ENCODE data around the gene ATP10A.

ATP10A gene

DNA sequence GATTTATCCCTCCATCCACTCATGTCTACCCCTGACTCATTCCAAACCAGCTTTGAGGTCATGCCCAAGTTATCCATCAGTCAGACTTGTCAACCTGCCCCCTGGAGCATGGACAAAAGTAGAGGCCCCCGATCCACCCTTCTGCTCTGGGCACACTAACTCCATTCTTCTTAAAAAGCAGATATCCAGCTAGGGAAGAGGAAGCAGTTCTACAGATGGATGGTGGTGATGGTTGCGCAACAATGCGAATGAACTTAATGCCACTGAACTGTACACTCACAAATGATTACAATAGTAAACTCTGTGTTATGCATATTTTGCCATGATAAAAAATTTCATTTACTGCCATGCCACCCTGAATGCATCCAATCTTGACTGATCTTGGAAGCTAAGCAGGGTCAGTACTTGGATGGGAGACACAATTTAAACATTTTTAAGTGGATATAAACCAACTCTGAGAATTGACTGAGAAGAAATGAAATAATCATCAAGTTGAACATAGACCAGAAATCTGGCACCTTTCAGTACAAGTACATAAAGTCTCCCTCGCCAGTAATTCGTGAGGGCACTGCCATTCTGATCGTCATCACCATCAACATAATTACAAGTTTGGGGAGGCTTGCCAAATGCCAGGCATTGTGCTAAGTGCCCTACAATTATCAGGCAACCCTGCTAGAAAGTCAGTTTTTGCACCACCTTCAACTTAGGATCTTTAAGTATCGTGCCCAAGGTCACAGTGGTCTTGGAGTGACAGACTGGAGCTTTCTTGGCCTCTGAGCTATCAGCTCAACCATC is 124.8 kb downstream of the ATP10A start:
- DNase-seq (ENCODE audit: low read depth, low spot score), result no peak

DNA sequence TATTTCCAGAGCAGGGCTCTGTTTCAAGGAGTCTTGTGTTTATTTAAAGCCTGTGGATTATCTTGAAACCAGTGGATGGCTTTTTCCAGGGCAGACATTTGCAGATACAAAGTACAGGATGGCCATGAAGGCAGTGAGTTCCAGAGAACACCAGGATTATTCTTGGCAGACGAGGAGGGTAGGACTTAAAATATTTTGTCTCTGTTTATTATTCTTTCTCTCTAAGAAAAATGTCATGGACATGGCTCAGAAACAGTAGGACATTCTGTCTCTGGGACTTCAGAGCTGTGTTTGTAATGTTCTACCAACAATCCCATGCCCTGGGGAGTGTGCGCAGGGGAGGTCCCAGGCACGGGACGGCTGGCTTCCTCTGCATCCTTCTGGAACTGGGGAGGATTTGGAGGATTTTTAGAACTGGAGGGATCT is 125.9 kb downstream of the ATP10A start:
- DNase-seq (ENCODE audit: low read depth, low spot score), result no peak

DNA sequence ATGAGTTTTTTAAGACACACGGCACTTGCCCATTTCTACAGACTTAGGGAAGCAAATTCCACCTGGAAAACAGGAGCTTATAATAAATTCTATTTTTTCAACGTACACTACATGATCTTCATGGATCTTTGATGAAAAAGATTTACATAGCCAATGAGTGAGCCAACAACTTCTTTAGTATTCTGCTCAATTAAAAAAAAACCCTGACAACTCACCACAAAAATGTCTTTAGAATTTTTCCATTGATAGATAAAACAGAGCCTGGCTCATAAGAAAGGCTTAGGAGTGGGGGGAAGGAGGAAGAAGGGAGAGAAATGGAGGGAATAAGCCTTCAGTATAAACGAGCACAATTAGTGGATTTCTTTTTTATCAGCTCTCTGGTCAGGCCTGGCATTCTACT is 126.7 kb downstream of the ATP10A start:
- no peak for DNase-seq (ENCODE audit: low read depth, low spot score)

DNA sequence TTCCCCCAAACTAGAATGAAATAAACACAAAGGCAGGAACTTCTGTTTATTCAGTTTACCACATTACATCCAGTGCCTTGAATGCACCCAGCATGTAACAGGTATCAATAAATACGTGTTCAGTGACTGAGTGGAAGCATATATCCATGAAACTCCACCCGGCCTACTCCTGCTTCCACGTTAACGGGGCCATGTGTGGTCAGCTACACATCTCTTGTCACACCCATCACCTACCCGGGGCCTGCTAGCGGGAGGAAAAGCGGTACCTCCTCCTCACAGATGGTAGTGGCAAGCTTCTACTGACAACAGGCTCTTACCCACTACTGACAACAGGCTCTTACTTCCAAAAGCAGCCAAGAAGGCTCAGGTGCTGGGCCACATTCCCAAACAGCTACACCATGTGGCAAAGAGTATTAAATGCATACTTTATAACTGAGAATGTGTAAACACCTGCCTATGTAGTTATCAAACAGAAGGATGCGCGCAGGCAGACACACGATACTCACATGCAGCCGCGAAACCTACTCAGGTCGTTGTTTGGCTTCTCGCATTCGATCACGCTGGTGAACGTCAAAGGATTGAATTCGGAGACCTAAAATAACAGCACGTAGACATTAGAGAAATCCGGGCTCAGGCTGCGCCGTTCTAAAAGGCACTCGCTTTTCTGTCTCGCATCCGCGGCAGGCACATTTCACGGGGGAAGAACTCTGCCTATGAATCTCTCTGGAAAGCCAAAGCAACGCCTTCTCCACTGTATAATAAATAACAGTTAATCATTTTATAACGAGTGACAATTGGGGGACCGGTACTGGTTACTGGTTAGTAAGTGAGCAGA is 127.4 kb downstream of the ATP10A start:
- no peak for DNase-seq (ENCODE audit: low read depth, low spot score)

DNA sequence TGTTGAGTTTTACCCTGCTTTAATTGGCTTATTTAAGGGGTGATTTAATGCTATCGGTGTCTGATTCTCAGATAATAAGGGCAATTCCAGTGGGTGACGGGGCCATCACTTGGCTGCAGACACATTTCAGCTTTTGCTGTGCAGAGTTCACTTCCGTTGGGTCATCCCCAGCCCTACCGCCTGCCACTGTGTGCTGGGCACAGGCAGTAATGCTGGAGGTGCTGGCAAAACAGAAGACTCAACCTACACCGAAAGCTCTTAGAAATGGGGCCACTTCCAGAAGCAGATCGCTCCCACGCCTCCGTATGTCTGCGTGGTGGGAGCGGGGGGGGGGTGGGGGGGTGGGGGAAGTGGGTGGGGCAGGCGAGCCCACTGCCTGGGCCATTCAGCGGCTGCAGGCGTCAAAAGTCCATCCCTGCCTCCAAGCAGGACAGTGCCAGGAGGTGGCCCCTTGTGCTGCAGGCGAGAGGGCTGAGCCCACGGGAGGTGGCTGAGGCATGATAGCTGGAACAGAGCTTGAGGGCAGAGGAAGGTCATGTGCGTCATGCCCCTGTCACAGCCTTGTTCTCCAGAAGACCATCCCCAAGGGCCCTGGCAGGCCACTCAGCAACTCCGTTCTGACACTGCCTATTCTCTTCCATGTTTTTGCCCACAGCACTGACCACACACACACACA is 128.3 kb downstream of the ATP10A start:
- DNase-seq (ENCODE audit: low read depth, low spot score), result no peak

DNA sequence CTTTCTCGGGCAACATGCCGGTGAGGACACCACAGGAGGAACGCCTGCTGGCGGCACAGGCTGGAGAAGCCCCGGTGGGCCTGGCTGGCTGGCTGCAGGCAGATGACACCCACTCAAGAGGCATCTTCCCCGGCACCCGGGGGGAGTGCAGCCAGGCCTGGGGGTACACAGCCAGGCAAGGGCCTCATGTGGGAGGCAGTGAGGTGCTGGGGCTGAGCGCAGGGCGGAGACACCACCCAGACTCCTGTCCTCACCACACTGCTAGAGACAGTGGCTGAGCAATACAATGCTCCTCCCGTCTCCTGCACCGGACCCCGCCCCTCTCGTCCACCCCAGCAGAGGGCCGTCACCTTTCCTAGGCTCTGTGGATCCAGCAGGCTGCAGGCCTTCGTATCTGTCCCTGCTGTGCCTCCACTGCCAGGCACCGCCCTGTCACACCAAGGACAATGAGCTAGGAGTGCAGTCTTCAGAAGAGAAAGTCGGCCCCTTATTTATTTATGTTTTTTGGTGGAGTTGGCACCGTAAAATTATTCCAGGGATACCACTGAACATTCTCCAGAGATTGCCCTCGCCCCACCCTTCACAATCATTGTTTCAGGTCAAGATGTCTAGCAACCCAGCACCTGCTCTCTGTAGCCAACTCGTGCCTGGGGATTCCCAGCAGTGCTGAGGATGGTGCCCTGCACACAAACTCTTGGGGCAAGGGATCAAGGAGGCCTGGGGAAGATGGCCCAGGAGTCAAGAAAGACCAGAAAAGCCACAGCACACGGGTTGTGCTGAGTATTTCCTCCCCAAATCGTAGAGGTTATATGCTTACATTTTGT is 129.1 kb downstream of the ATP10A start:
- no peak for DNase-seq (ENCODE audit: low read depth, low spot score)

DNA sequence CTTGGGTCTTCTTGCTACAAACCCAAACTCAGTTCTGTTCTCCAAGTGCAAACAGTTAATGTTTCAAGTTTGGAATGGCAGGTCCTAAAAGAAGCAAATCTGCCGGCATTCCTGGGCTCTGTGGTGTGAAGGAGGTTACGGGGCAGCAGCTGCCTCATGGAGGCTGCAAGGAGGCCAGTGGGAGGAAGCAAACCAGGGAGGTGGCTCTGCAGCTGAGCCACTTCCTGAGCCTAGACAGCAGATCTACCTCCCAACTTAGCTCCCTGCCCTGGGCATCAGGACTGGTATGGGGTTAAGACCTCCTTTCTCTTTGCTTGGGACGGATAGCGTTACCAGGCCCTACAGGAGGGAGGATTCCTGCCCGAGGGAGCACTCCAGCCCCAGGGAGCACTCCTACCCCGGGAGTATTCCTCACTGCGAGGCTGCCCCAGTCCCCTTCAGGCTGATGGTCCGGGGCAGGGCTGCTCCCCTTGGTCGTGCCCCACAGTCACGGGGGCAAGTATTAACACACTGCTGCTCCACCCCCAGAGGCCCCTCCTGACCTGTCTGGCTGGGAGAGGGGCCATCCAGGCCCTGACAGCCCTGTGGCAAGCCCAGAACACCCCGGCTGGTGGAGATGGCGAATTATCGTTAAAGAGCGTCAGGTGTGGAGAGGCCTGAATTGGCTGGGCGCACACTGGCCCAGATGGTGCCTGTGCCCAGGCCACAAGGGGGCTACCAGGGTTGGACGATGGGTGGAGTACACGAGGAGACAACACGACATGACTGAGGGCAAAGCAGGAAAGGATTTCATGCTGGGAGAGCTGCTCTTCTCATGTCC is 129.9 kb downstream of the ATP10A start:
- no peak for DNase-seq (ENCODE audit: low read depth, low spot score)

DNA sequence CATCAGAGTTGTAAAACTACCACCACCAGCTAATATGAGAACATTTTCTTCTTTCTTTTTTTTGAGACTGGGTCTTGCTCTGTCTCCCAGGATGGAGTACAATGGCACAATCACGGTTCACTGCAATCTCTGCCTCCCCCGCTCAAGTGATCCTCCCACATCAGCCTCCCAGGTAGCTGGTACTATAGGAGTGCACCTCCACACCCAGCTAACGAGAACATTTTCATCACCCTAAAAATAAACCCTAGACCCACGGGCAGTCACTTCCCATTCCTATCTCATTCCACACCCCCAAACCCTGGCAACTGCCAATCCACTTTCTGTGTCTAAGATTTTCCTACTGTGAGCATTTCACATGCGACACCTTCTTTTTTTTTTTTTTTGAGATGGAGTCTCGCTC is 130.9 kb downstream of the ATP10A start:
- no peak for DNase-seq (ENCODE audit: low read depth, low spot score)

DNA sequence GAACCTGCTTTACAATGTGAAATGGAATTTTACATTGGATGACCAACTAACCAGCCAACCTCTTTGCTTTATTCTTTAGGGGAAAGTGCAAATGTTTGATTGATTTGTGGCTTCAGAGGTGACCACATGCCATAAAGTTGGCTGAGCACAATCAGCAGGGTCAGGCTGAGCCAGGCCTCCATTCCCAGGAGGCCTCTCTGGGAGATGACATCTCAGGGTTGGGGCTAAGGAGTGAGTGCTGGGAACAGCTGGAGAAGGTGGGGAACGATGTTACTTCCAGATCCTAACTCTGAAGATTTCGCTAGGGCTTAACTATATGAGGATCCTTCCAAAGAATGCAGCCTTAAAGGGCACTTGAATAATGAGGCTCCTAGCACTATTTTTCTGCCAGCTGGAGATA is 131.7 kb downstream of the ATP10A start:
- no peak for DNase-seq (ENCODE audit: low read depth, low spot score)

DNA sequence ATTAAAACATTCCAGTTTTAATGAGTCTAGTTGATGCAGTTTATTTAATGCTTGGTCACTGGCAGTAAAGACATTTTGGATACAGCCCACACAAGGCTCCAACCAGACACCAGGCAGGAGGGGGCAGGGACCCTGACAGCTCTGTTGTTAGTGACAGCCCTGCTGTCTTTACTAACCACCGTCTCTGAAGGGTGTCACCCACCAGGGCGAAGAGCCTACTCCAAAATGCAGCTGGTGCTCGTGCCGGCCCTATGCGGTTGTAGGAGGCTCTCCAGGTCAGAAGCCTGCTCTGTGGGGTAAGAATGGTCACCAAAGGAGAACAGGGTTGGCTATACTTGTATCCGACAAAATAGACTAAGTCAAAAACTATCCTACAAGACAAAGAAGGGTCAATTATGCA is 132.2 kb downstream of the ATP10A start:
- no peak for DNase-seq (ENCODE audit: low read depth, low spot score)

DNA sequence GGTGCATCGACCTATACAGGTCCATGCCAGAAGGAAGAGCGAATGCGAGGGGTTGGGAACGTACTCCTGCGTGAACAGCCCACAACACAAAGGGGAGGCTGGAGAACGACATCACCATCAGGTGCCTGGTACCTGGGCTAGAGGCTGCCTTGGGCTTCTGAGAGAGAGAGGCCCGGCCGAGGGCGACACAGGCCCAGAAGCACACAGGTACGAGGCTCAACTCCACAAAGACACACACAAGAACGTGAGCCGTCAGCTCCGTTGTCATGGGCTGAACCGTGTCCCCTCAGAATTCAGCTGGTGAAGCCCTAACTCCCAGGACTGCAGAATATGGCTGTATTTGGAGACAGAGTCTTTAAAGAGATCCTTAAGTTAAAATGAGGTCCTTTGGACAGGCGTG is 134.3 kb downstream of the ATP10A start:
- no peak for DNase-seq (ENCODE audit: low read depth, low spot score)

DNA sequence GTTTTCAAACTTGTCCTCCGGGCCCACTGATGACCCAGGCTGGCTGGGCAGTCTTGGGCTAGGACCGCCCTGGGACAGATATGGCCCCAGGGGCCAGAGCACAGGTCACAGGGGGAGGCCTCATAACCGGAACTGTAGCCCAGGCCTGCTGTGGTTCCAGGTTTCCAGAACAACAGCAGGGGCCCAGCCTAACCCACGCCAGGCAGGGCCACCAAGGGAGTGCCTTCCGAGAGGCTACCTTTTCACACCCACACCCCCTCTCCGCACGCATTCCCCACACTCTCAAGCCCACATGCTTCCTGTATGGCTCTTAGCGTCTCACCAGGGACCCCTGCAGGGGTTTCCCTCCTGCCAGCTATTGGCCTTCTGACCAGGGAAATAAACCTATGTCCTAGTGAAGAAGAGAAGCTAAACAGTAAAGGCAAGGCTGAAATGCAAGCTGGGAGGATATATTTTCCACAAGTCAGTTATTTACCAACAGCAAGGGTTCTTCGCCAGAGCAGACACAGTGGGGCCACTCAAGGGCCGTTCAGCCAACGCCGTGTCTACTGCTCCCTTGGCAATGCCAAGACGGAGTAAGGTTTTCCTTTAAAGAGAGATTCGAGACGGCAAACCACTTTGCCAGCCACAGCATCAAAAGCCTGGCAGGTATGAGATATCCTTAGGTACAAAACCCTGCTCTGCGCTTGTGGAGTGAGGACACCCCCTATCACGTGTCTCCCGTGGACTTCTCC is 135.1 kb downstream of the ATP10A start:
- no peak for DNase-seq (ENCODE audit: low read depth, low spot score)

DNA sequence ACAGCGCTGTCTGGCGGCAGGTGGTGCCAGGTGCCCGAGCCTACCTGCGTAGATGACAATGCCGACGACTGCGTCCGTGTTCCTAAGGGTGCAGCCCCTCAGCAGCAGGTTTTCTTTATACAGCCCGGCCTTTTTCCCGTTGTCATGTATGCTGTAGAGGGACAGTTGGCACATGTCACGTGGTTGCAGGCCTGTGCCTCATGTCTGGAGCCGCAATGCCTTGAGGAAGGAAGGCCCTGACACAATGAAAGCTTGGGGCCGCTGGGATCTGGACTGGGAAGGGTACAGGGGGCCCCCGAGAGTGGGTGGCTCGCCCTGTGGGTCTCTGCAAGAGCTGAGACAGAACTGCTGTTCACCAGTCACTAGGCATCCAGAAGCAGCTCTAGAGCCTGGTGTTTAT is 136.0 kb downstream of the ATP10A start:
- DNase-seq (ENCODE audit: low read depth, low spot score), result no peak

DNA sequence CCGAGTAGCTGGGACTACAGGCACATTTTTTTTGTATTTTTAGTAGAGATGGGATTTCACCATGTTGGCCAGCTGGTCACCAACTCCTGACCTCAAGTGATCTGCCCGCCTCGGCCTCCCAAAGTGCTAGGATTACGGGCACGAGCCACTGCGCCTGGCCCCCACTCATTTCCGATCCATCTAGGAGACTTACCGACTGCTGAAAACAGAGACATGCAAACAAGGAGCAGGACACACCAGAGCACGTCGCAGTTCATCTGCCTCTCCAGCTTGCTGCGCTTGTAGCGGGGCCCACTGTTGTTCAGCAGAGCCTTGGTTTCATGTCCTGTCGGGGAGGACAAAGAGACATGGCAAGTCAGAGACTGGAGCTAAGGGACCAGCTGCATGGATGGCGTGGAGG is 137.4 kb downstream of the ATP10A start:
- no peak for DNase-seq (ENCODE audit: low read depth, low spot score)

DNA sequence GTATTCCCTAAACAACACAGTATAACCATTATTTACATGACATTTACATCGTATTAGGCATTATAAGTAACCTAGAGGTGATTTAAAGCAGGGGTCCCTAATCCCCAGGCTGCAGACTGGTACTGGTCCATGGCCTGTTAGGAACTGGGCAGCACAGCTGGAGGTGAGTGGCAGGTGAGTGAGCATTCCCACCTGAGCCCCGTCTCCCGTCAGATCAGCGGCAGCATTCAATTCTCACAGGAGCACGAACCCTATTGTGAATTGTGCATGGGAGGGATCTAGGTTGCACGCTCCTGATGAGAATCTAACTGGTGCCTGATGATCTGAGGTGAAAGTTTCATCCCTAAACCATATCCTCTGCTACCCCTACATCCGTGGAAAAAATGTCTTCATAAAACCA is 138.2 kb downstream of the ATP10A start:
- DNase-seq (ENCODE audit: low read depth, low spot score), result no peak

DNA sequence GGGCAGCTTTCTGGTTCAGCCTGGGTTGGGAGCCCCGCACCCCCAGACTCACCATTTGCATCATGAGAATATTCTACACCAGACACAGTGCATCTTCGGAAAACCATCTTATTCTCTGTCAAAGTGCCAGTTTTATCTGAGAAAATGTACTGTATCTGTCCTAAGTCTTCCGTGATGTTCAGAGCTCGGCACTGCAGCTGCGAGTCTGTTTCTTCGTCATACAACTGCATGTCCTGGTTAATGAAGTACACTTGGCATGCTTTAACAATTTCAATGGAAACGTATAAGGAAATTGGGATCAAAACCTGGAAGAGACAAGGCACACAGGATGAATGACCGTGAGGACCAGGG is 141.5 kb downstream of the ATP10A start:
- no peak for DNase-seq (ENCODE audit: low read depth, low spot score)

DNA sequence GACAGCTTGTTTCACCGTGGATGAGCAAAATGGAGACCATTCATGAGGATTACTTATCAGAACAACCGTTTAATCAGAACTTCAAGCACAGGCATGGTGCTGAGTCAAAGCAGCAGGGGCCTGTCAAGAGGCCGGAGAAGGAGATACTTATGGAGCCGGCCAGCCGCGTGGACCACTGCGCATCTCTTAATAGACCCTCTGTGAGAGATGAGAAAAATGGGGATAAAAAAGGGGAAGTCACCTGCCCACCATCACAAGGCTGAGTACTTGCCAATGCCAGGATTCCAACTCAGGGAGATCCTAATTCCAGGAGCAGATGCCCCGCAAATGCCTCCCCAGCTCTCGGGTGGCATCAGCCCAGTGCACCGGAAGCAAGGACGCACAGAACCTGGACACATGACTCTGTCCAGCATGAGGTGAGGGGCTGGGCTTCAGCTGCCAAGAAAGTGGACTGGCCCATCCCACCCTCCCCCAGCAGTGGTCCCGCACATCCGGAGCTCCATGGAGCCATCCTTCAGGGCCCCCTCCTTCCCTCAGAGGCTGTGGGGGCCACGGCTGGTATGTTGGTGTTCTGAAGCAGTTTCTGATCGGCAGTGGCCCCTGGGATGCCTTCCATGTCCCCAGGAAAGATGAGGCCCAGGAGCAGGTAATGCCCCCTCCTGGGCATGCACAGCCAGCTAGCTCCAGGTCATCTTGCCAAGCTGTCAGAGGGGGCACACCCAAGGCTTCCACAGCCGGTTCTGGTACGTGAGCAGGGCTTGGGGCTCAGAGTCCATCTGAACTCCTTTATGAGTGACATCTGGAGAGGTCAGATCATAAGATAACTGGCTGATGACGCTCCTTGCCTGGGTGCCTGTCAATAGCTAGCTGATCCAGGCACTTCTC is 143.8 kb downstream of the ATP10A start:
- no peak for DNase-seq (ENCODE audit: low read depth, low spot score)

DNA sequence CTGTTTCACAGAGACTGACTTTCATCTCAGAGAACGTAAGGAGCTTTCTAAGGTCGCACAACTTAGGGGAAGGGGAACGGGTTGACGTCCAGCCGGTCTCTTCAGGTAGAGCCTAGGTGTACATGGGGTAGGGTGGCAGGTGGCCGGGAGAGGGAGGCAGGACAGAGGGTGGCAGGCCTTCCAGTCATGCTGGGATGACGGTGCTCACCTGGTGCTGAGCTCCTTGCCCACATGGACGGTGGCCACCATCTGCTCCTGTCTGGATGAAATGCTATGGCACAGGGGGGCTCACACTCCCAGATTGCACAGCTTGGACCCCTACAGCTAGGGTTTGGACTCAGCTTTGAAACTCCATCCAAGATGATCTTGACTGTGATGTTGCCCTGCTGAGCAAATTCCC is 144.5 kb downstream of the ATP10A start:
- no peak for DNase-seq (ENCODE audit: low read depth, low spot score)

DNA sequence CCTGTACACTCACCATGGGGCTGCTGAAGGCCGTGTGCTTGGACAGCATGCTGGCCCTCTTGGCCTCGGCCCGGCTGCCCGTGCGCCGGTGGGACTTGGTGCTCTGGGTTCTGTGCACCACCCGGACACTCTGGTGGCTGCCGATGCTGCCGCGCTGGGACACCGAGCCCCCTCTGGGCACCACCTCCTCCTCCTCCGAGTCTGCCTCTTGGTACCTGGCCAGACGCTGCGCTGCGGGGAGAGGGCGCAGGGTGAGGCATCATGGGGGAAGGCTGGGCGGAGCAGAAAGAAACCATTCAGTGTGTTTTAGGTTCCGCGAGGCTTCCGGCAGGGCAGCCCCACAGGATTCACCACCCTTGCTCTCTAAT is 145.0 kb downstream of the ATP10A start:
- DNase-seq (ENCODE audit: low read depth, low spot score), result no peak
